Measurements from ENCODE around the gene TGFB2.

DNA sequence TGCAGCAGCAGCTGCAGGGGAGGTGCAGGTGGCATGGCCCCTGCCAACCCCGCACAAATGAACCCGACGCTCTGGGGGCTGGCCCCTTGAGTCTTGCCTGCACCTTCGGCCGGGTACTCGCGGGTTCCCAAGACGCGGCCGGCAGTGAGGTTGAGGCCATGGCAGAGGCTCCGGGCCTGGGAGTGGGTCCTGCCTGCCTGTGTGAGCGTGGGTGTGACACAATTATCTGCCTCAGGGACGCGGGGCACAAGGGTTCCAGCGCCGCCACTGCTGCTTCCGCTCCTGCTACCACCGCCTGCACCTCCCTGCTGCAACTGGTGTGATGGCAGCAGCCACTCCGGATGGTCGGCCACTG, 20.9 kb upstream of the TGFB2 start:
- TF ChIP-seq, protein P1, sequence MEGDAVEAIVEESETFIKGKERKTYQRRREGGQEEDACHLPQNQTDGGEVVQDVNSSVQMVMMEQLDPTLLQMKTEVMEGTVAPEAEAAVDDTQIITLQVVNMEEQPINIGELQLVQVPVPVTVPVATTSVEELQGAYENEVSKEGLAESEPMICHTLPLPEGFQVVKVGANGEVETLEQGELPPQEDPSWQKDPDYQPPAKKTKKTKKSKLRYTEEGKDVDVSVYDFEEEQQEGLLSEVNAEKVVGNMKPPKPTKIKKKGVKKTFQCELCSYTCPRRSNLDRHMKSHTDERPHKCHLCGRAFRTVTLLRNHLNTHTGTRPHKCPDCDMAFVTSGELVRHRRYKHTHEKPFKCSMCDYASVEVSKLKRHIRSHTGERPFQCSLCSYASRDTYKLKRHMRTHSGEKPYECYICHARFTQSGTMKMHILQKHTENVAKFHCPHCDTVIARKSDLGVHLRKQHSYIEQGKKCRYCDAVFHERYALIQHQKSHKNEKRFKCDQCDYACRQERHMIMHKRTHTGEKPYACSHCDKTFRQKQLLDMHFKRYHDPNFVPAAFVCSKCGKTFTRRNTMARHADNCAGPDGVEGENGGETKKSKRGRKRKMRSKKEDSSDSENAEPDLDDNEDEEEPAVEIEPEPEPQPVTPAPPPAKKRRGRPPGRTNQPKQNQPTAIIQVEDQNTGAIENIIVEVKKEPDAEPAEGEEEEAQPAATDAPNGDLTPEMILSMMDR (IDR thresholded peaks at IDR 0.05): no peak
- no peak for TF ChIP-seq POLR2A (IDR thresholded peaks at IDR 0.05)
